K562 (cell line): ENCODE results near the gene ACKR2. TPM values are rescaled to one million over a fixed set of nuclear protein-coding genes. Genes with fewer than 3 reads are reported as not detected.

Source experiments
- ATF1 ChIP-seq, 2 experiments: fragments of 450-650 bp in 1 of 2; IDR thresholded peaks; 2 replicates each; pipeline ENCODE4 v1.6.1; 2016; ENCODE audit warnings: missing compliant biosample characterization in 1 of 2, missing genetic modification characterization in 1 of 2
- GABPB1 ChIP-seq: sonication (generic); formaldehyde crosslinking; IDR thresholded peaks from 2 replicates; pipeline ENCODE4 v1.8.0; 2022; ENCODE audit warnings: mild to moderate bottlenecking, missing genetic modification reagents
- L3MBTL2 ChIP-seq: fragments of 450-650 bp; IDR thresholded peaks from 2 replicates; pipeline ENCODE4 v1.6.1; 2016; ENCODE audit warnings: mild to moderate bottlenecking, moderate library complexity
- MYNN ChIP-seq, 2 experiments: sonication (generic); formaldehyde crosslinking in 1 of 2; IDR thresholded peaks; 2 replicates each; pipeline versions ENCODE4 v1.5.0 to v1.6.1; 2016 to 2020; ENCODE audit warnings: antibody characterized with exemption in 1 of 2, missing genetic modification reagents in 1 of 2
- RHOXF2B ChIP-seq: fragments of 250-450 bp; sonication (Bioruptor Pico); conservative IDR thresholded peaks from 2 replicates; pipeline ENCODE4 v1.5.1; 2021
- SMAD4 ChIP-seq: fragments of 250-450 bp; sonication (Bioruptor Pico); conservative IDR thresholded peaks from 2 replicates; pipeline ENCODE4 v1.8.0; 2021; ENCODE audit warnings: inconsistent platforms, mild to moderate bottlenecking, moderate library complexity
- VEZF1 ChIP-seq: fragments of 200-800 bp; sonication (Bioruptor generic); IDR thresholded peaks from 2 replicates; pipeline ENCODE4 v1.6.1; 2017; ENCODE audit warnings: missing genetic modification characterization, missing compliant biosample characterization
- ZBTB7A ChIP-seq: IDR thresholded peaks from 2 replicates; pipeline ENCODE4 v1.6.1; 2011; ENCODE audit warnings: low read depth, mild to moderate bottlenecking, low read length, moderate library complexity, borderline replicate concordance; ENCODE audit not compliant: control insufficient read depth
- polyA plus RNA-seq, 8 experiments: library from polyadenylated mRNA; depleted of rRNA in 4 of 8; stranded (reverse) in 5 of 8; unstranded in 3 of 8; fragments of >200 nt; fragmentation: Nextera tagmentation in 2 of 8; fragmentation: Illumina TruSeq in 1 of 8; extraction: Ambion mirVana in 2 of 8; extraction: Trizol in 1 of 8; gene quantifications; 2 replicates each; pipeline versions ENCODE4 v1.2.1 to v1.2.3, GENCODE V29; 2011 to 2014; ENCODE audit warnings: inconsistent platforms in 1 of 8, missing spikeins in 1 of 8
- total RNA-seq, 7 experiments: library from RNA; depleted of rRNA in 6 of 7; stranded (reverse); fragments of >200 nt in 6 of 7; fragmentation: Illumina TruSeq in 2 of 7; extraction: Trizol in 2 of 7; gene quantifications; 2 replicates each; pipeline versions ENCODE4 v1.2.1 to v1.2.3, GENCODE V29; 2011 to 2021; ENCODE audit warnings: low replicate concordance in 1 of 7
- TF ChIP-seq, protein P1 (sequence below): fragments of 450-650 bp; IDR thresholded peaks from 2 replicates; pipeline ENCODE4 v1.6.1; 2016
- TF ChIP-seq, protein P2 (sequence below): fragments of 250-450 bp; sonication (Bioruptor Pico); IDR thresholded peaks from 2 replicates; pipeline ENCODE4 v1.4.0; 2020; ENCODE audit warnings: mild to moderate bottlenecking, moderate library complexity
- TF ChIP-seq, protein P3 (sequence below): sonication (generic); formaldehyde crosslinking; IDR thresholded peaks from 2 replicates; pipeline ENCODE4 v1.8.0; 2022; ENCODE audit warnings: mild to moderate bottlenecking, missing genetic modification reagents
- TF ChIP-seq, protein P4 (sequence below), 2 experiments: fragments of 450-650 bp; IDR thresholded peaks; 2 replicates each; pipeline ENCODE4 v1.6.1; 2018; ENCODE audit warnings: mild to moderate bottlenecking in 2 of 2, low read depth in 1 of 2; ENCODE audit not compliant: partially characterized antibody in 2 of 2

The ACKR2 gene
- total and polyA plus RNA-seq, 9 of the 15 experiments (the other 6 are each of a cell fraction or from before 2014, with no cell fraction given) = 0.03 to 0.69 (median 0.25) TPM; not detected in 1

DNA sequence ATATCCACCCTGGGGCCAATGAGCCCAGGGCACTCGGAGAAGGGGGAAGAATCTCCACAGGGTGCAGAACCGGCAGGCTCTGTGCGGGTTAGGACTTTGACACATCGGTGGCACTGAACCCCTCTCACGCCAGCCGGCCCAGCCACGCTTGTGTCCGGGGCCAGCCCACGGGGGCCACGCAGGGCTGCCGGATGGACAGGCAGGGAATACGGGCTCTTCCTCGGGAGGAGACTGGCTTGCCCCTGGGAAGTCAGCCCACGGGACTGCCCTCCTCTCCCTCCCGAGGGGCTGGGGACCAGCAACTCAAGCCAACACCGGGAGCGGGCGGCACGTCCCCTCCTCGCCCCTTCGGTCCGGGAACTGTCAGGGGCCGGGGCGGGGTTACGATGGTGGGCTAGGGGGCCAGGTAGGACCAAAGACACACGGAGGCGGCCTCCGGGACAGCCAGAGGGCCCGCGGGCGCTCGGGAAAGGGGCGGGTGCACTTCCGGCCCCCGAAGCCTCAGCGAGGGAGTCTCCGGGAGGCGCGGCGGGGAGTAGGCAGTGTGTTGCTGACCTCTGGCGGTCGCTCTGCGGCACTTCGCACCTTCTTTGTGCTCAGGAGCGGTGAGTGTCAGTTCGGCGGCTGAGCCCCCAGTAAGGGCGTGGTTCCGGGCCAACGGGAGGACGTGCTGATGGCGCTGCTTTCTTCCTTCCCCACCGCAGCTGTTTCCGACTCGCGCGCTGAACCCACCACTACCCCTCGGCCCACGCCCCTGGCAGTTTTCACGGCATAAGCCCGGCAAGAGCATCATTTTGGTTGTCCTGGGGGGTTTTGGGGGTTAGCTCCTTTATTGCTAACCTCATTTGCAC lies 71.6 kb downstream of the ACKR2 start (continued):
- TF ChIP-seq MYNN (IDR thresholded peaks at IDR 0.05) (peak; percentile 61; the same call in 1 of the 2 replicates), MYNN (CRISPR knock-in tag; IDR thresholded peaks at IDR 0.05) (no peak), SMAD4 (0 out of 2 replicates have a peak, but pooled peaks have one; percentile 50), ATF1 (CRISPR knock-in tag; IDR thresholded peaks at IDR 0.05) (no peak), ATF1 (tag; IDR thresholded peaks at IDR 0.05) (peak; percentile 55; the same call in 1 of the 2 replicates), L3MBTL2 (peak; percentile 66), ZBTB7A (peak; percentile 61; the same call in 1 of the 2 replicates), GABPB1 (CRISPR knock-in tag) (peak; percentile 90), VEZF1 (CRISPR knock-in tag) (peak; percentile 99), RHOXF2B (CRISPR knock-in tag) (no peak)
- TF ChIP-seq, protein P1, sequence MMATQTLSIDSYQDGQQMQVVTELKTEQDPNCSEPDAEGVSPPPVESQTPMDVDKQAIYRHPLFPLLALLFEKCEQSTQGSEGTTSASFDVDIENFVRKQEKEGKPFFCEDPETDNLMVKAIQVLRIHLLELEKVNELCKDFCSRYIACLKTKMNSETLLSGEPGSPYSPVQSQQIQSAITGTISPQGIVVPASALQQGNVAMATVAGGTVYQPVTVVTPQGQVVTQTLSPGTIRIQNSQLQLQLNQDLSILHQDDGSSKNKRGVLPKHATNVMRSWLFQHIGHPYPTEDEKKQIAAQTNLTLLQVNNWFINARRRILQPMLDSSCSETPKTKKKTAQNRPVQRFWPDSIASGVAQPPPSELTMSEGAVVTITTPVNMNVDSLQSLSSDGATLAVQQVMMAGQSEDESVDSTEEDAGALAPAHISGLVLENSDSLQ = peak; percentile 52; the same call in 1 of the 2 replicates
- TF ChIP-seq, protein P2, sequence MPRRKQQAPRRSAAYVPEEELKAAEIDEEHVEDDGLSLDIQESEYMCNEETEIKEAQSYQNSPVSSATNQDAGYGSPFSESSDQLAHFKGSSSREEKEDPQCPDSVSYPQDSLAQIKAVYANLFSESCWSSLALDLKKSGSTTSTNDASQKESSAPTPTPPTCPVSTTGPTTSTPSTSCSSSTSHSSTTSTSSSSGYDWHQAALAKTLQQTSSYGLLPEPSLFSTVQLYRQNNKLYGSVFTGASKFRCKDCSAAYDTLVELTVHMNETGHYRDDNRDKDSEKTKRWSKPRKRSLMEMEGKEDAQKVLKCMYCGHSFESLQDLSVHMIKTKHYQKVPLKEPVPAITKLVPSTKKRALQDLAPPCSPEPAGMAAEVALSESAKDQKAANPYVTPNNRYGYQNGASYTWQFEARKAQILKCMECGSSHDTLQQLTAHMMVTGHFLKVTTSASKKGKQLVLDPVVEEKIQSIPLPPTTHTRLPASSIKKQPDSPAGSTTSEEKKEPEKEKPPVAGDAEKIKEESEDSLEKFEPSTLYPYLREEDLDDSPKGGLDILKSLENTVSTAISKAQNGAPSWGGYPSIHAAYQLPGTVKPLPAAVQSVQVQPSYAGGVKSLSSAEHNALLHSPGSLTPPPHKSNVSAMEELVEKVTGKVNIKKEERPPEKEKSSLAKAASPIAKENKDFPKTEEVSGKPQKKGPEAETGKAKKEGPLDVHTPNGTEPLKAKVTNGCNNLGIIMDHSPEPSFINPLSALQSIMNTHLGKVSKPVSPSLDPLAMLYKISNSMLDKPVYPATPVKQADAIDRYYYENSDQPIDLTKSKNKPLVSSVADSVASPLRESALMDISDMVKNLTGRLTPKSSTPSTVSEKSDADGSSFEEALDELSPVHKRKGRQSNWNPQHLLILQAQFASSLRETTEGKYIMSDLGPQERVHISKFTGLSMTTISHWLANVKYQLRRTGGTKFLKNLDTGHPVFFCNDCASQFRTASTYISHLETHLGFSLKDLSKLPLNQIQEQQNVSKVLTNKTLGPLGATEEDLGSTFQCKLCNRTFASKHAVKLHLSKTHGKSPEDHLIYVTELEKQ (CRISPR knock-in tag) = no peak
- TF ChIP-seq, protein P3, sequence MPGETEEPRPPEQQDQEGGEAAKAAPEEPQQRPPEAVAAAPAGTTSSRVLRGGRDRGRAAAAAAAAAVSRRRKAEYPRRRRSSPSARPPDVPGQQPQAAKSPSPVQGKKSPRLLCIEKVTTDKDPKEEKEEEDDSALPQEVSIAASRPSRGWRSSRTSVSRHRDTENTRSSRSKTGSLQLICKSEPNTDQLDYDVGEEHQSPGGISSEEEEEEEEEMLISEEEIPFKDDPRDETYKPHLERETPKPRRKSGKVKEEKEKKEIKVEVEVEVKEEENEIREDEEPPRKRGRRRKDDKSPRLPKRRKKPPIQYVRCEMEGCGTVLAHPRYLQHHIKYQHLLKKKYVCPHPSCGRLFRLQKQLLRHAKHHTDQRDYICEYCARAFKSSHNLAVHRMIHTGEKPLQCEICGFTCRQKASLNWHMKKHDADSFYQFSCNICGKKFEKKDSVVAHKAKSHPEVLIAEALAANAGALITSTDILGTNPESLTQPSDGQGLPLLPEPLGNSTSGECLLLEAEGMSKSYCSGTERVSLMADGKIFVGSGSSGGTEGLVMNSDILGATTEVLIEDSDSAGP (CRISPR knock-in tag) = no peak; the same call in 1 of the 2 replicates
- TF ChIP-seq, protein P4, sequence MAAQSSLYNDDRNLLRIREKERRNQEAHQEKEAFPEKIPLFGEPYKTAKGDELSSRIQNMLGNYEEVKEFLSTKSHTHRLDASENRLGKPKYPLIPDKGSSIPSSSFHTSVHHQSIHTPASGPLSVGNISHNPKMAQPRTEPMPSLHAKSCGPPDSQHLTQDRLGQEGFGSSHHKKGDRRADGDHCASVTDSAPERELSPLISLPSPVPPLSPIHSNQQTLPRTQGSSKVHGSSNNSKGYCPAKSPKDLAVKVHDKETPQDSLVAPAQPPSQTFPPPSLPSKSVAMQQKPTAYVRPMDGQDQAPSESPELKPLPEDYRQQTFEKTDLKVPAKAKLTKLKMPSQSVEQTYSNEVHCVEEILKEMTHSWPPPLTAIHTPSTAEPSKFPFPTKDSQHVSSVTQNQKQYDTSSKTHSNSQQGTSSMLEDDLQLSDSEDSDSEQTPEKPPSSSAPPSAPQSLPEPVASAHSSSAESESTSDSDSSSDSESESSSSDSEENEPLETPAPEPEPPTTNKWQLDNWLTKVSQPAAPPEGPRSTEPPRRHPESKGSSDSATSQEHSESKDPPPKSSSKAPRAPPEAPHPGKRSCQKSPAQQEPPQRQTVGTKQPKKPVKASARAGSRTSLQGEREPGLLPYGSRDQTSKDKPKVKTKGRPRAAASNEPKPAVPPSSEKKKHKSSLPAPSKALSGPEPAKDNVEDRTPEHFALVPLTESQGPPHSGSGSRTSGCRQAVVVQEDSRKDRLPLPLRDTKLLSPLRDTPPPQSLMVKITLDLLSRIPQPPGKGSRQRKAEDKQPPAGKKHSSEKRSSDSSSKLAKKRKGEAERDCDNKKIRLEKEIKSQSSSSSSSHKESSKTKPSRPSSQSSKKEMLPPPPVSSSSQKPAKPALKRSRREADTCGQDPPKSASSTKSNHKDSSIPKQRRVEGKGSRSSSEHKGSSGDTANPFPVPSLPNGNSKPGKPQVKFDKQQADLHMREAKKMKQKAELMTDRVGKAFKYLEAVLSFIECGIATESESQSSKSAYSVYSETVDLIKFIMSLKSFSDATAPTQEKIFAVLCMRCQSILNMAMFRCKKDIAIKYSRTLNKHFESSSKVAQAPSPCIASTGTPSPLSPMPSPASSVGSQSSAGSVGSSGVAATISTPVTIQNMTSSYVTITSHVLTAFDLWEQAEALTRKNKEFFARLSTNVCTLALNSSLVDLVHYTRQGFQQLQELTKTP (IDR thresholded peaks at IDR 0.05; ENCODE audit: low read depth in 1 of 2, partially characterized antibody in 2 of 2) = no peak
